ENCODE data around the gene UBXN6.

The UBXN6 gene

GRCh38 chr19:4493104-4493928, 35.7 kb upstream of the UBXN6 start:
- FAIRE-seq = no peak
- DNase-seq (ENCODE audit: insufficient read length, low spot score) = no peak
- TF ChIP-seq CTCF (IDR thresholded peaks at IDR 0.05; ENCODE audit: insufficient read depth, missing control alignments) = no peak

- DNase-seq (ENCODE audit: insufficient read length, low spot score) (no peak), FAIRE-seq (no peak)
- no peak for TF ChIP-seq CTCF (IDR thresholded peaks at IDR 0.05; ENCODE audit: insufficient read depth, missing control alignments)
Observed at GRCh38 chr19:4492337-4493103, 34.9 kb upstream of the UBXN6 start.

GRCh38 chr19:4491446-4491845, 33.9 kb upstream of the UBXN6 start:
- FAIRE-seq = no peak

GRCh38 chr19:4488496-4488895, 30.9 kb upstream of the UBXN6 start:
- DNase-seq (ENCODE audit: insufficient read length, low spot score) = no peak
- TF ChIP-seq CTCF (IDR thresholded peaks at IDR 0.05; ENCODE audit: insufficient read depth, missing control alignments) = no peak
- FAIRE-seq = no peak

More at GRCh38 chr19:4491446-4491845, 33.9 kb upstream of the UBXN6 start:
- no peak for TF ChIP-seq CTCF (IDR thresholded peaks at IDR 0.05; ENCODE audit: insufficient read depth, missing control alignments)
- no peak for DNase-seq (ENCODE audit: insufficient read length, low spot score)

- DNase-seq (ENCODE audit: insufficient read length, low spot score) (no peak), FAIRE-seq (no peak)
- no peak for TF ChIP-seq CTCF (IDR thresholded peaks at IDR 0.05; ENCODE audit: insufficient read depth, missing control alignments)
Observed at GRCh38 chr19:4487572-4487971, 30.0 kb upstream of the UBXN6 start.

GRCh38 chr19:4483385-4483784, 25.8 kb upstream of the UBXN6 start:
- FAIRE-seq (no peak), DNase-seq (ENCODE audit: insufficient read length, low spot score) (no peak)
- no peak for TF ChIP-seq CTCF (IDR thresholded peaks at IDR 0.05; ENCODE audit: insufficient read depth, missing control alignments)

Measured in D721Med (cell line).